Hematopoietic multipotent progenitor cell treated with erythropoietin and hydrocortisone succinate and interleukin-3 and kit ligand, for 15 days (in vitro differentiated cells): ENCODE results near the gene CRTC1.

Experiments used
- DNase-seq: peaks from one replicate; pipeline ENCODE4 v3.0.0-alpha.2; 2015; ENCODE audit warnings: low spot score

The CRTC1 gene

DNA sequence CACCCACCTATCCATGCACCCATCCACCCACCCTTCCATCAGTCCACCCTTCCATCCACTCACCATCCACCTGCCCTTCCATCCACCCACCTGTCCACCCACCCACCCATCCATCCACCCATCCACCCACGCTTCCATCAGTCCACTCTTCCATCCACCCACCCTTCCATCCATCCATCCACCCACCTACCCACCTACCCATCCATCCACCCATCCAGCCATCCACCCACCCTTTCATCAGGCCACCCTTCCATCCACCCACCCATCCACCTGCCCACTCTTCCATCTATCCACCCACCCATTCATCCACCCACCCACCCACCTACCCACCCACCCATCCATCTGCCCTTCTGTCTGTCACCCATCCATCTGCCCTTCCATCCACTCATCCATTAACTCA, 29.6 kb upstream of the CRTC1 start:
- DNase-seq = no peak

DNA sequence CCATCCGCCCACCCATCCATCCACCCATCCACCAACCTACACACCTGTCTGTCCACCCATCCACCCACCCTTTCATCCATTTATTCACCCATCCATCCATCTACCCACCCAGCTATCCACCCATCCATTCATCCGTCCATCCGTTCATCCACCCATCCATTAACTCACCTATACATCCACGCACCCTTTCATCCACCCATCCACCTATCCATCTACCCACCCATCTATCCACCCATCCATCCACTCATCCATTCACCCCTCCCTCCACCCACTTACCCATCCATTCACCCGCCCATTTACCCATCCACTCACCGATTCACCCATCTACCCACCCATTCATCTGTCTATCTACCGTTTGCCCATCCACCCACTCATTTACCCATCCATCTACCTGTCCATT, 29.0 kb upstream of the CRTC1 start:
- no peak for DNase-seq

DNA sequence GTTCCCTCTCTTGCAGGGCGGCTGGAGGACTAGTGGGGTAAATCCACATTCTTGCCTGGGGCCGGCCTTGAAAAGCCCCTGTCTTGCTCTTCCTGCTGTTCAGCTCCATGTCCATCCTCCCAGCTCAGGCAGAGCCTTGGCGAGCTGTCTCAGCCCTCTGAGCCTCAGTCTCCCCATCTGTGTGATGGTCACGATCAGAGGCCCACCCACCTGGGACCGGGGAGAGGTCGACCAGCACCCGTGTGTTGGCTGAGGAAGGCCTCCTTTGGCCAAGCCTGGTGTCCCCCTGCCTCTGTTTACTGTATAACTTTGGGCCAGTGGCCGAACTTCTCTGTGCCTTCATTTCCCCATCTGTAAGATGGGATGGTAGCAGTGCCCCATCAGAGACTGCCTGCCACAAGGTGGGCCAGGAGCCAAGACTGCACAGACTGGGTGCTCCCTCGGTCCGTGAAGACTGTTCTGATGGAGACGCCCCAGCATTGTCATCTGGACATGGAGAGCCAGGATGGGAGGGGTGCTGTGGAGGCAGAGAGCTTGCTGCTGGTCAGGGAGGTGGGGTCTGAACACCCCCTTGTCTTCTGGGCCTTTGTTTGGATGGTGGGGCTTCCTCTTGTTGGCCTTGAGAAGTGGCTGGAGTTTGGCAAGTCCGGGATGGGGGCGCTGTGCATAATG, 28.2 kb upstream of the CRTC1 start:
- no peak for DNase-seq

DNA sequence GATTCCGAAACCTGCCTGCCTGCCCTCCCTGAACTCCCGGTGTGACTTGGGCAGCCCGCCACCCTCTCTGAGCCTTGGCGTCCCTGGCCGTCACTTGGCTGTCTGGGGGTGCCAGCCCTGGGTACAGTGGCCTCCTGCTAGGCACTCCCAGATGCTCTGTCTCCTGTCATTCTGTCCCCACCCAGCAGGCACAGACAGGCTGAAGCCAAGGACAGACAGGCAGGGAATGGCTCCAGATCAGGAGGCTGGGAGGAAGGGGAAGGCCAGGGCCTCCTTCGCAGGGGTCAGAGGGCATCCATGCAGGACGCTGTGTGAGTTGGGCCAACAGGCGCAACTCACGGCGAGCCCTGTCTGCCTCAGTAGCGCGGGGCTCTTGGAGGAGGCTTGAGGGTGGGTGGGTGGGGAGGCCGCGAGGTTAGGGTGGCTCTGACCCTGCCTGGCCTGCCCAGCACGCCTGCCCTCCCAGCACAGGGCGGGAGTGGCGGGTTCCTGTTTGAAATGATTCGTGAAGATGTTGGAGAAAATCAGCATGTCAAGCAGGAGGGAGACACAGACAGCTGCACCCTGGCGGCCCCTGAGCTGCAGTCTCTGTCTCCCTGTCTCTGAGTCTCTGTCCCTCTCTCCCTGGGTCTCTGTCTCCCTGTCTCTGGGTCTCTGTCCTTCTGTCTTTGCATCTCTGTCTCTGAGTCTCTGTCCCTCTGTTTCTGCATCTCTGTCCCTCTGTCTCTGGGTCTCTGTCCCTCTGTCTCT, 27.0 kb upstream of the CRTC1 start:
- DNase-seq = no peak

DNA sequence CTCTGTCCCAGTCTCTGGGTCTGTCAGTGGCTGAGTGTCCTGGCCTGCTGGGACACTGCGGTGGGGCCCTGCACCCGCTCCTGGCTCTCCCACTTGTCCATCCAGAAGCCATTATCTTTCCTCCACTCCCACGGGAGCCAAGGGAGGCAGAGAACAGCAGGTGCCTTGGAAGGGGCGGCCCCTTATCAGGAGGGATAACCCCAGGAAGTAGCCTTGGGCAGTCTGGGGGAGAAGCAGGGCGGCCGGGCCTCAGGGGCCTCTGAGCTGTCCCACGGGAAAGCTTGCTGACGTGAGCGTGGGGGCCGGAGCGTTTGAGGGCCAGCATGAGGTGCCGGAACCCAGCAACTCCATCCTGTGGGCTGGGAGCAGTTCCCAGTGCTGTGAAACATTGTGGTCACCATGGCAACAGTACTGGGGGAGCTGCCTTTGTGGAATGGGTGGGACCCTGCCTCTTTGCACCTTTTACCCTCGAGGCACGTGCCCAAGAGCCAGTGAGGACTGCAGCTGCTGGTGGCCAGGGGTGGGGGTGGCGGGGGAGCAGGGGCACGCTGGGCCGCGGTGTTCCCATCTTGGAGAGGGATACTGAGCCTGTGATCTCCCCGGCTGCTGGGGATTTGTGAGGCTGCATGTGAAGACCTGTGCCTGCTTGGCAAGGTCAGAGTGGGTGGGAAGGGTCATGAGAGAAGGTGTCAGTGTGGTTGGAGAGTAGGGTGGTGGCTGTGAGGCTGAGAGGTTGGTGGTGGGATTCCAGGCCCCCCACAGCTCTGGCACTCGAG, 25.7 kb upstream of the CRTC1 start:
- DNase-seq = no peak

DNA sequence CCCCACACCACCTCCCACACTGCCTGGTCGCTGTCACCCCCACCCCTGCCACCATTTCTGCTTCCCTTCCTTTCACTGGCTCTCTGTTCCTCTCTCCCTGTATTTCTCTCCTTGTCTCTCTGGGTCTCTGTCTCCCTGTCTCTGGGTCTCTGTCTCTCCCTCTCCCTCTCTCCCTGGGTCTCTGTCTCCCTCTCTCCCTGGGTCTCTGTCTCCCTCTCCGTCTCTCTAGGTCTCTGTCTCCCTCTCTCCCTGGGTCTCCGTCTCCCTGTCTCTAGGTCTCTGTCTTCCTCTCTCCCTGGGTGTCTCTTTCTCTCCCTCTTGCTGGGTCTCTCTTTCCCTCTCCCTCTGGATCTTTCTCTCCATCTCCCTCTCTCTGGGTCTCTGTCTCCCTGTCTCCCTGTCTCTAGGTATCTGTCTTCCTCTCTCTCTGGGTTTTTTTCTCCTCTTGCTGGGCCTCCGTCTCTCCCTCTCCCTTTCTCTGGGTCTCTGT, 25.1 kb upstream of the CRTC1 start:
- no peak for DNase-seq

DNA sequence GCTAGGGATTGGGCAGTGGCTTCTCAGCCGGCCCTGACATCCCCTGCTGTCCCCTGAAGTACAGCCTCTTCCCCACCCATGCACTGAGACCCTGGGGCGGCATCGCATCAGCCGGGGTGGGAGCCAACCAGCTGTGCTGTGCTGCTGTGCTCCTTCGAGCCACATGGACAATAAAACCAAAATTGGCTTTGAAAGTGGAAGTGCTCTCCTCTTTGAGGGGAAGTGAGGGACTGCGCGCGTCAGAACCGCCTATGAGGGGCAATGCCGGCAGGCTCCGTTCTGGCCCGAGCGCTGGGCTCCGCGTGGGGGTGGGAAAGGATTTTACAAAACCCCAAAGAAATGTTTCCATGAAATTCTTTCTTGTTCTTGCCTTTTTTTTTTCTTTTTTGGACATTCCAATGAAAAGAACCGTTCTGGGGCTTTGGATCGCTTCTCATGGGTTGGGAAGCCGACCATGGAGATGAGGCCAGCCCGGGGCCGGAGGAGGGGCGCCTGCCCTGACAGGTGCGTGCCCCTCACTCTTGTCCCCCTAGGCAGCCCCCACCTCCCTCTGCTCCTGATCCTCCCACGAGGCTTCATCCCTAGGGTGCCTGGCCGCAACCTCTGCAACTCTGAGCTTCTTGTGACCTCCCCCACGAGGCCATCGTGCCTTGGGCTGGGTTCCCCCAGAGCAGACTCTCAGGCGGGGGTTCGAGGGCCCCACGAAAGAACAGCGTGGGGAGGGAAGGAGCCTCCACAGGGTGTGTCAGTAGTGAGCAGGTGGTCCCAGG, 24.0 kb upstream of the CRTC1 start:
- no peak for DNase-seq

DNA sequence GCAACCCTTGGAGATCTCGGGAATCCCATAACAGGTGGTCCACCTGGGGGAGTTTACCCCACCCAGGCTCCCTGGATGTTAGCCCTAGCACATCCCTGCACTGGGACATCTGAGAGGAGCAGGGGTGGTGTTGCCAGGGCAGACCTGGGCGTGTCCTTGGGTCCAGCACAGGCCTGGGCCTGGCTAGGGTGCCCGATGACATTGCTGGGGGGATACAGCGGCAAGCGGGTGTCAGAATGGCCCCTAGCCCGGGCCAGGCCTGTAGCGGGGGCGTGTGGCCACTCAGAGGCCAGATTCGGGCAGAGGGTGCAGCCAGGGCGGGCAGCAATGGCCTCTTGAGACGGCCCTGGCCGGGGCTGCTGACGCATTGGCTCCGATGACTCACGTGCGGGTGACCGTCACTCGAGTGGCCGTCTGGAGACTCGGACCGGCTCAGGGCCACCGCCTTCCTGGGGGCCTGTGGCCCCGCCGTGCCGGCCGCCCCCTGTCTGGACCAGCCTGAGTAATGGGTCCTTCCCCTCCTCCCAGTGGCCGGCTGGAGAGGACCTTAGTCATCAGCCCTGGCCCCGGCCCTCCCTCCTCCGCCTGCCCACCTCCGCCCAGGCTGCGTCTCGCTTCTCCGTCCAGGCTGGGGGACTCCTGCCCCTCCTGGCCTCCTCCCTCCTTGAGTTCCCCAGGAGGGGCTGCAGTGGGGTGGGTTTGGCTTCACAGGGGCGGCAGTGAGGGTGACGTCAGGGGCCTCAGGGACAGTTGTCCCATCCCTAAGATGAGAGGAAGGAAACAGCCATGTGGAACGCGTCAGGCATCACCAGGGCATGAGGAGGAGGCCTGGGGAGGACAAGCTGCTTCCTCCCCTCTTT, 23.2 kb upstream of the CRTC1 start:
- DNase-seq = no peak

DNA sequence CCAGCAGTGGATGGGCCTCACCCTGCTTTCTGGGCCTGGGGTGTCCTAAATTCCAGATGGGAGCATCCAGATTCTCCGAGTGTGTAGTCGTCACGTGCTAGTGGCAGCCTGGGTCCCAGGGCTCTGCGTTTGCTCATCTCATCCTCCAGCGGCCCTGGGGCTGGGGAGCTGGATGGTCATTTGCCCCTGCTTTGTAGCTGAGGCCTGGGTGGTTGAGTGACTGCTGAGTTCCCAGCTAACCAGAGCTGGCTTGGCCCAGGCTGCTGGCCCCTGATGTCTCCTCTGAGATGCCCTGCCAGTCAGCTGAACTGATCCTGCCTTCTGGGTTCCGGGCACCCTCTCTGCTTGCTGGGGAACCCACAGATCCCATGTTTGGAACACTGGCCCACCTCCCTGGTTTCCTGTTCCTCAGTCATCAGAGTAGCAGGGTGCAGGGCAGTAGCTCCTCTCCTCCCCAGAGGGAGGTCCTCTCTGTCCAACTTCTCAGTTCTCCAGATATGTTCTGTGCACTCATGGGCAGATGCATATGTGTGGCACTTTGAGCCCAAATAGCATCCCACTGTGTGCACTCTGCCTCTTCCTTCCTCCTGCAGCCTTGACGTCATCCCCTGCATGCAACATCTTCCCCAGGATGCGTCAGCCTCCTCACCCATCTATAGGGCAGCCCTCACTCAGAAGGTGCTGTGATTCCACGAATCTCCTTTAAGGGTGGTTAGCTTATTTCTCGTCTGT, 22.4 kb upstream of the CRTC1 start:
- DNase-seq = no peak

DNA sequence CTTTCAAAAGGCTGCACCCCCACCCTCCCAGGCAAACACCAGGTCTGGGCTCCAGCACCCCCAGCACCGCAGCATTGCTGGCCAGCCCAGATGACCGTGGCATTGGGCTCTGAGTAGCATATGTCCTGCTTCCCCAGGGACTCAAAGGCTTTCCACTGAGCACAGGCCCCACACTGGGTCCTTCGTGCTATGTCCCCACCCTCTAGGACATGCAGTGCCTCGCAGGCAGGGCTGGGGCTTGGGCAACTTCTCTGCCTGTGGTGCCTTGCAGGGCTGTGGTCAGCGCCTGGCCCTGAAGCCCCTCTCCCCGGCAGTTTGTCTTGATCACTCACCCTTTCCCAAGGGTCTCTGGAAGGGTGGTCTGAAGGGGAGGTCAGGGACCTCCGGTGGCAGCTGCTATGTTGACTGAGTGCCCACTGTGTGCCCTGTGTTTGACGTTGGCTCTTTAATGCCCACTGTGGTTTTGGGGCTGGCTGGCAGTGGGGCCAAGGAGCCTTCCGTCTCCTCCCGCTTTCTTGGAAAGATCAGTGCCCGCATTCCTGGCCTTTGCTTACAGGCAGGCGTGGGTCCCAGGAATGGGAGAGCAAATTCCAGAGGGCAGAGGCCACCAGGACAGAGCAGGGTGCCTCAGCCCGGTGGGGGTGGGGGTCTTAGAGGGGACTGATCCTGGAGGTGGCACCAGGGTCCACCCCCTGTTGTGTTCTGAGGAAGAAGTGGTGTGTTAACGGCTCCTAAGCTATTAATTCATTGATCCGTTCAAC, 20.3 kb upstream of the CRTC1 start:
- DNase-seq = no peak

DNA sequence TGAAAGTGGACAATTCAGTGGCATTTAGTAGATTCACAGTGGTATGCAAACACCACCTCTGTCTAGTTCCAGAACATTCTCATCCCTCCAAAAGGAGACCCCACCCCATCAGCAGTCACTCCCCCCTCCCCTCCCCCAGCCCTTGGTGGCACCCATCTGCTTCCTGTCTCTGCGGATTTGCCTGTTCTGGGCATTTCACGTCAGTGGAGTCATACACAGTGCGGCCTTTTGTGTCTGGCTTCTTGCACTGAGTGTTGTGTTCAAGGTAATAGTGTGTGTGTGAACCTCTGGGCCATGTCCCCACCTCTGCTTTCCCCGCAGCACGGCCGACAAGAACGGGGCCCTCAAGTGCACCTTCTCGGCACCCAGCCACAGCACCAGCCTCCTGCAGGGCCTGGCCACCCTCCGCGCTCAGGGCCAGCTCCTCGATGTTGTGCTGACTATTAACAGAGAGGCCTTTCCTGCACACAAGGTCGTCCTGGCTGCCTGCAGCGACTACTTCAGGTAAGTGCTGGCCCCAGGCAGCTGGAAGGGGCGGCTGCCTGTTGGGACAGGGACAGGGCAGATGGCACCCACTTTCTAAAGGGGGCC, 19.4 kb upstream of the CRTC1 start:
- no peak for DNase-seq

DNA sequence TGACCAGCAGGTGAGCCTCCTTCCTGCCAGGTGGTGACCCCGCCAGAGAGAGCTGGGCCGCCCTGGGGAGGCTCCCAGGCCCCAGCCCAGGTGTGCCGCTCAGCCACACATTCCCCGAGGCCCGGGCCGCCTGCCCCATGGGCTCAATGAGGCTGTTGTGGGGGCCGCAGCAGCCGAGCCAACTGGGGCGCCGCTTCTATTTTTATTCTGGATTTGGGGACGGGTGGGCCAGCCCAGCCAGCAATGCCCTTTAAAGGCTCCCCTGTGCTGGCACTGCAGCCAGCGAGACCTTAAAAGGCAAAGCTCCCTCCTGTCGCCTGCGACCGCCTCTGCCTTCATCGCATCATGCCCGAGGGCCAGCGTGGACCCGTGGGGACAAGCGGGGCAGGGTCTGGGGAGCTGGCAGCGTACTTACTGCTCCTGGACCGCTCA, 17.7 kb upstream of the CRTC1 start:
- no peak for DNase-seq

DNA sequence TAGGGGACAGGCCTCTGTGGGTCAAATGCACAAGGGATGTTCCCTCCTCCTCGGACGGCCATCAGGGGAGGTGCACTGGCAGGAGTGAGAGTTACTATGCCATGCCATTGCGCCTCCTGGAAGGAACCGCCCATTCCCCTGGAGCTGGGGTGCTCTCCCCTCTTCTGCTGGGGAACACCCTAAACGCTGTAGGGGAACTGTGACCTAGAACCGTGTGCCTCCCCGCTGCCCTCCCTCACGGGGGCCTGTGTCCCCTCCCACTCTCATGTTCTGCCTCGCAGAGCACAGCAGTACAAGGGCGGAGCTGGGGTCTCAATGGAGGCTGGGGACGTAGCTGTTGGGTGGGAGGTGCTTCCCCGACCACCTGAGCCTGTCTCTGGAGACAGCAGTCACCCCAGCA, 17.2 kb upstream of the CRTC1 start:
- no peak for DNase-seq

DNA sequence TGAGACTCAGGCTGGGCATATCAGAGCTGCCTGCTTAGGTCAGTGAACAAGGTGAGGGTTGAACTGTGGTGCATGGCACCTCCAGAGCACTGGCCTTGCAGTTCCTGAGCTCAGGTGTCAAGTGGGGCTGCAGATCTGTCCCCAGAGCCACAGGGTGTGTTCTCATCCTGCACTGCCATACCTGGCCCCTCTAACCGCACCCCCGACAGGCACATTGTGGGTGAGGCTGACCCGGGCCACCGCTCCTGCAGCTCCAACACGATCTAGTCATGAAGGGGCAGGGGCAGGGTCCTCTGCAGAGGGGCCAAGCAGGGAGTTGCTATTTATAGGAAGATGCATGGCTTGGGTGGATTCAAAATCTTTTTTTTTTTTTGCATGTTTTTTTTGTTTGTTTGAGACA, 16.7 kb upstream of the CRTC1 start:
- DNase-seq = no peak

DNA sequence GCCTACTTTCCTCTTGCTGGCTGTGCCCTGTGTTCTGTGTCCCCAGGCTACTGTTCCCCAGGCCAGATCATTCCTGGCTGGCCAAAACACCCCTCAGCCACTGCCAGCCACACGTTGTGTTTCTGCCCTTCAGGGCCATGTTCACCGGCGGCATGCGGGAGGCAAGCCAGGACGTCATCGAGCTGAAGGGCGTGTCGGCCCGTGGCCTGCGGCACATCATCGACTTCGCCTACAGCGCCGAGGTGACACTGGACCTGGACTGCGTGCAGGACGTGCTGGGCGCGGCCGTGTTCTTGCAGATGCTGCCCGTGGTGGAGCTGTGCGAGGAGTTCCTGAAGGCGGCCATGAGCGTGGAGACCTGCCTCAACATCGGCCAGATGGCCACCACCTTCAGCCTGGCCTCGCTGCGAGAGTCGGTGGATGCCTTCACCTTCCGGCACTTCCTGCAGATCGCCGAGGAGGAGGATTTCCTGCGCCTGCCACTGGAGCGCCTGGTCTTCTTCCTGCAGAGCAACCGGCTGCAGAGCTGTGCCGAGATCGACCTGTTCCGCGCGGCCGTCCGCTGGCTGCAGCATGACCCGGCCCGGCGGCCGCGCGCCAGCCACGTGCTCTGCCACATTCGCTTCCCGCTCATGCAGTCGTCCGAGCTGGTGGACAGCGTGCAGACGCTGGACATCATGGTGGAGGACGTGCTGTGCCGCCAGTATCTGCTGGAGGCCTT, 15.8 kb upstream of the CRTC1 start:
- no peak for DNase-seq

DNA sequence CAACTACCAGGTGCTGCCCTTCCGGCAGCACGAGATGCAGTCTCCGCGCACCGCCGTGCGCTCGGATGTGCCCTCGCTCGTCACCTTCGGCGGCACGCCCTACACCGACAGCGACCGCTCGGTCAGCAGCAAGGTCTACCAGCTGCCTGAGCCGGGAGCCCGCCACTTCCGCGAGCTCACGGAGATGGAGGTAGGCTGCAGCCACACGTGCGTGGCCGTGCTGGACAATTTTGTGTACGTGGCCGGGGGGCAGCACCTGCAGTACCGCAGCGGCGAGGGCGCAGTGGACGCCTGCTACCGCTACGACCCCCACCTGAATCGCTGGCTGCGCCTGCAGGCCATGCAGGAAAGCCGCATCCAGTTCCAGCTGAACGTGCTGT, 15.2 kb upstream of the CRTC1 start:
- no peak for DNase-seq

DNA sequence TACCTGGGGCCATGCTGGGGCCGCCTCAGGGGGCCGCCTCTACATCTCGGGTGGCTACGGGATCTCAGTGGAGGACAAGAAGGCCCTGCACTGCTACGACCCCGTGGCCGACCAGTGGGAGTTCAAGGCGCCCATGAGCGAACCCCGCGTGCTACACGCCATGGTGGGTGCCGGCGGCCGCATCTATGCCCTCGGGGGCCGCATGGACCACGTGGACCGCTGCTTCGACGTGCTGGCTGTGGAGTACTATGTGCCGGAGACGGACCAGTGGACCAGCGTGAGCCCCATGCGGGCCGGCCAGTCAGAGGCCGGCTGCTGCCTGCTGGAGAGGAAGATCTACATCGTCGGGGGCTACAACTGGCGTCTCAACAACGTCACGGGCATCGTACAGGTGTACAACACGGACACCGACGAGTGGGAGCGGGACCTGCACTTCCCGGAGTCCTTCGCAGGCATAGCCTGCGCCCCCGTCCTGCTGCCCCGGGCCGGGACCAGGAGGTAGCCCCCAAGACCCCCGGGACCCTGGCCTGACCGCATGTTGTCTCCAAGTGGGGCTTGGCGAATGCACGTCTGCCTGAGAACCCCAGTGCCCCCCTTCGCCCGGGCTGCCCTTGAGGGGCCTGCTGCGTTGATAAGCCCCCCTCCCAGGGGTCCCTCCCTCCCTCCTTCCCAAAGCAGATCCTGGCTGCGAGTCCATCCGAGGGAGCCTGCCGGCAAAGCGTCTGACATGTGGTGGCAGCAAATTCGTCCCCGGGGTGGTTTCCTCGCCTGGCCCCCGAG, 14.5 kb upstream of the CRTC1 start:
- DNase-seq = no peak

DNA sequence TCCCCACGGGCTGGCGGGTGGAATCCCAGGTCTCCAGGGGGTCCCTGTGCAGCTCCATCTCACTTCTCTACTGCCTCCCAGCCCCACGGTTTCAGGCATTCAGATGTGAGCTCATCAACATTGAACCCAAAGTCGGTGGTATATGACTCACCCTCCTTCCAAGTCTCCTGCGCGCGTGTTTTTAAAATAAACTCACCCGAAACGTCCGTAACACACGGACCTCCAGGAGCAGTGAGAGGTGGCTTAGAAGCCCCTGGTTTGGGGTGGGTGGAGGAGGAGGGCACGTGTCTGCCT, 14.0 kb upstream of the CRTC1 start:
- DNase-seq = no peak
